Activated CD4-positive, alpha-beta memory T cell treated with anti-CD3 and anti-CD28 coated beads for 36 hours (primary cell): ENCODE results near the gene FGF3. TPM values are rescaled to one million over a fixed set of nuclear protein-coding genes. Genes with fewer than 3 reads are reported as not detected.

ENCODE experiments used
- CTCF ChIA-PET: fragments of 350-600 bp; sonication (Branson Sonifier 250); formaldehyde crosslinking; loops from one replicate; lab custom pipeline; 2021; ENCODE audit warnings: antibody characterized with exemption, inconsistent platforms; lab: Charles Lee
- POLR2A ChIA-PET: fragments of 350-600 bp; sonication (Branson Sonifier 250); formaldehyde crosslinking; loops from one replicate; lab custom pipeline; 2021; ENCODE audit warnings: antibody characterized with exemption; lab: Charles Lee
- DNase-seq: peaks from one replicate; pipeline ENCODE4 v3.0.0-alpha.2; 2020
- H3K27ac Mint-ChIP-seq: one replicate; pipeline ENCODE4 v1.8.0; 2021; ENCODE audit warnings: mixed read lengths
- H3K27me3 Mint-ChIP-seq: one replicate; pipeline ENCODE4 v1.8.0; 2021; ENCODE audit warnings: mixed read lengths
- H3K36me3 Mint-ChIP-seq: one replicate; pipeline ENCODE4 v1.8.0; 2021; ENCODE audit warnings: mixed read lengths
- H3K4me1 Mint-ChIP-seq: one replicate; pipeline ENCODE4 v1.8.0; 2021; ENCODE audit warnings: low read depth, mixed read lengths
- H3K4me3 Mint-ChIP-seq: one replicate; pipeline ENCODE4 v1.8.0; 2021; ENCODE audit warnings: mild to moderate bottlenecking, mixed read lengths
- H3K9me3 Mint-ChIP-seq: one replicate; pipeline ENCODE4 v1.8.0; 2021; ENCODE audit warnings: mixed read lengths
- intact Hi-C: fragments of 100-400 bp; cut with micrococcal nuclease; formaldehyde crosslinking; loops from one replicate; pipeline ENCODE4 v1.15.1; 2023
- total RNA-seq, 2 experiments: library from RNA; stranded (reverse); gene quantifications; one replicate each; pipeline ENCODE4 v1.2.3, GENCODE V29; 2021

The FGF3 gene
- total RNA-seq = not detected

DNA sequence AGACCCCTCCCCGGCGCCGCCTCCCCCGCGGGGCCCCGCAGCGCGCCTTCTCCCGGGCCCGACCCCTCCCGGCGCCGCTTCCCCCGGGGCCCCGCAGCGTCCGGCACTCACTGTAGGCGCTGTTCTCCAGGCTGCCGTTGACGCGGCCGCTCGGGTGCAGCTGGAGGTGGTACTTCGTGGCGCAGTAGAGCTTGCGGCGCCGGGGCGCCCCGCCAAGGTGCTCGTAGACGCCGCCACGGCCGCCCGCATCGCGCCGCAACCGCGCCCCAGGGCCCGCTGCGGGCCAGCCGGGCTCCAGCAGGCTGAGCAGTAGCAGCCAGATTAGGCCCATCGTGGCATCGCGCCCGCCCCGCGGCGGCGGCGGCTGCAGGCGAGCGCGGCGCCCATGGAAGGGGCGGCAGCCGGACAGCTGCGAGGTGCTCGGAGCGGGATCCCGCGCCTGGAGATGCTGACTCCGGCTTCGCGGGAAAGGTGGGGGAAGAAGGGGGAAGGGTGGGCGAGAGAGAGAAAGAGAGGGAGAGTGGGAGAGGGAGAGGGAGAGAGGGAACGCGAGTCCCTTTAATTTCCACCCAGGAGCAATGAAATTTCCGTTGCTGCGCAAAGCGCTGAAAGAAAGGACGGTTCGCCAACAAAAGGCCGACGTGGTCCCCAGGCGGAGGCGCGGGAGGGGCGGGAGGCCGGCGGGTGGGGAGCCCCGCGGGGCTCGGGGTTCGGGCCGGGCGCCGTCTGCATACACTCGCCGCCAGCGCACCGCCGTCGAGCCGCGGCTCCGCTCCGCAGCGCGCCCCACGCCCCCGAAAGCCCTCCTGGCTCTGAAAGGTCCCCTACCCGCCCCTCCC is at the start of gene FGF3:
FGF3 (minus strand) TSS at position 814 of the 839 bp plus-strand sequence; CDS start at position 331, 483 bp downstream.
- intact Hi-C loops = loop anchor here (10.0 kb wide), 1 partner anchor 114 kb away; the partner anchor contains the start of gene FGF19

DNA sequence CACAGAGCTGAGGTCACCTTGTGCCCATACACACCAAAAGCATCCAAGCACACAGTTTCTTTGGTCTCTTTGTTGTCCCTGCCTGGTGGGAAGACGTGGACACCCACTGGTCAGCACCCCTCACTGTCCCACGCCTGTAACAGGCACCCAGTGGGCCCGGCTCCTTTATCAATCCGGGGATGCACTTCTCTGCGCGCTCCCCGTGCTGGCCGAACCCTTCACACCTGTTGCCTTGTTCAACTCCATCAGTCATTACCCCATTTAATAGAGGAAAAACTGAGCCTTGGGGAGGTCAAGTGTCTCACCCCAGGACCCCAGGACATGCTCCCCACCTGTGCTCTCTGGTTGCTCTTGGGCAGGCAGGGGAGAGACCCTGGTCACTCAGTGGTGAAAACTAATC is 49.7 kb upstream of the FGF3 start:
- Mint-ChIP-seq H3K9me3 (no peaks in the 10 kb centered on the region), H3K27me3 (peaks cover 14% of the 10 kb centered on the region), H3K27ac (no peak overlapping the region), H3K36me3 (no peaks in the 10 kb centered on the region), H3K4me1 (no peaks in the 10 kb centered on the region), H3K4me3 (no peak overlapping the region)
- intact Hi-C loops = no loop called here
- no peak for DNase-seq
- ChIA-PET CTCF (no interaction called here), POLR2A (no interaction called here)

More for the DNA sequence above, at the start of gene FGF3:
- Mint-ChIP-seq H3K27ac (no peak within 1 kb of the TSS), H3K4me1 (no peaks in the 10 kb centered on the region), H3K27me3 (peaks cover 46% of the 10 kb centered on the region), H3K4me3 (no peak within 1 kb of the TSS), H3K9me3 (no peaks in the 10 kb centered on the region), H3K36me3 (no peaks in the 10 kb centered on the region)
- DNase-seq = no peak
- CTCF ChIA-PET = no interaction called here
- POLR2A ChIA-PET = no interaction called here

DNA sequence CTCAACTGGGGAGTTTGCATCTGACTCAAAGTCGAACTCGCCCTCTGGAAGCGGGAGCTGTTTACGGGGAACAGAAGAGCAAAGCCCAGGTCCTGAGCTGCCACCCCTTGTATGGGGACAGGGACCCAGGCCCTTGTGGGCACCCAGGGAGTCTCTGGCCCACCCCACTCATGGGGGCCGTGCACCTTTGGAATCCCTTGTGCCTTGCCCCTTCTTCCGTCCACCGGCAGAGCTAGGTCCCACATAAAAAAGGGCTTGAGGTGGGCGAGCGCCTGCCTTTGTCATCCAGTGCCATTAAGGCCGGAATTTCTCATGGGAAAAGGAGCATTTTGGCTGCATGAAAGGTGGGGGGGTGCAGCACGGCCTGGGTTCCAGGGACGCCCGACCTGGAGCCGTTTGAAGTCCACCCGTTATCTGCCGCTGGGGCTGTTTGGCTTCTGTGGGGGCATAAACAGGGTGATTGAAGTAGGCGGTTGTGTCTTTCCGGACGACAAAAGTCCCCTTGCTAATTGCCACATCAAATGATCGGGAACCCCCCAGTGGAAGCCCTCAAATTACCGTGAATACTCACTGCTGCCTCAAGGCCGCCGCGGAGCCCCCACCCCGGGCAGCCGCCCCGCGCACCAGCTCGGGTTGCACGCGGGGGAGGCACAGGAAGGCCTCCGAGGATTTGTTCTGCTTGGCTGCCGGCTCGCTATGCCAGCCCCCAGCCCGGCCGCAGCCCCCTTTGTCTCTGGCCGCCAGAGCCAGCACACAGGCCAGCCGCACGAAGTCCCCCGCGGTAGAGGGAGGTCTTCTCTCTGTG is 49.0 kb upstream of the FGF3 start:
- Mint-ChIP-seq H3K4me3 (no peak overlapping the region), H3K27ac (no peak overlapping the region), H3K4me1 (no peaks in the 10 kb centered on the region), H3K27me3 (peaks cover 17% of the 10 kb centered on the region), H3K36me3 (no peaks in the 10 kb centered on the region), H3K9me3 (no peaks in the 10 kb centered on the region)
- intact Hi-C loops = no loop called here
- CTCF ChIA-PET = no interaction called here
- POLR2A ChIA-PET = no interaction called here
- DNase-seq = no peak

DNA sequence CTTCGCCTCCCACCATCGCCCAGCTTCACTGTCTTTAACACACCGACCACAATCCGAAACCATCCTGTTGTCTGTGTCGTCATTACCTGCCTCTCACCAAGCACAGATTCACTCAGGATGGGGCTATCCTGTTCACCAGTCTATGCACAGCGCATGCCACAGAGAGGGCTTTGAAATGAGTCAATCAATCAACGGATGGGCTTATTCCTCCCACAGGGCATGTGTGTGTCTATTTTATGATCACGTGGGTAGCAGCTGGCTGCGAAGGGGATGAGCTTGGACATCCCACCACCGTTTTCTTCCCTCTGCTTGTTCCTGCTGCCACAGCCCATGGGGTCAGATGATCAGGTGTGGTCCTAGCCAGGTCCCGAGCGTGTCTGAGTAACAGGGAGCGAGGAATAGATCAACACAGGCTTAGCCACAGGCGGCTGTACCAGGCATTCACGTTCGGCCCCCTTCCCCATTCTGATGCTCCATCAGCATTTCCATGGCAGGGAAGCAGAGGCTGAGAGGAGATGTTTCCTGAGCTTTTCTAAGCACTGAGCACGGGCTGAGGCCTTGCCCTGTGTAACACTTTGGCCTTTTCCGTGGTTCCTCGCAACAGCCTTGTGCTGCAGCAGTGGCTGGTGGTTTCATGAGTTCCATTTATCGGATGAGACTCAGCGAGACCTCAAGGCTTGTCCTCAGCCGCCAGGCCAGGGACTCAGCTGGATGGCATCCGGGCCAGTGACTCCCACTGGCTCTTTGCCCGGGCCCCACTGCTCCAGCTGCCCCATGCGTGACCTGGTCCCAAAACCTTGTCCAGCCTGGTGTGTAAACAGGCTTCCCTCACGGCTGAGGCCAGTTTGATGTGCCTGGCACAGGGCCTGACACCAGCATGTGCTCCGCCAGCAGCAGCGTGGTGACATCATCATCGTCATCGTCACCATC is 48.1 kb upstream of the FGF3 start:
- no peak overlapping the region for H3K4me3 Mint-ChIP-seq
- no peaks in the 10 kb centered on the region for H3K36me3 Mint-ChIP-seq
- CTCF ChIA-PET = no interaction called here
- no peaks in the 10 kb centered on the region for H3K9me3 Mint-ChIP-seq
- no peak for DNase-seq
- H3K4me1 Mint-ChIP-seq = no peaks in the 10 kb centered on the region
- POLR2A ChIA-PET = no interaction called here
- peaks cover 21% of the 10 kb centered on the region for H3K27me3 Mint-ChIP-seq
- H3K27ac Mint-ChIP-seq = no peak overlapping the region
- intact Hi-C loops = no loop called here

DNA sequence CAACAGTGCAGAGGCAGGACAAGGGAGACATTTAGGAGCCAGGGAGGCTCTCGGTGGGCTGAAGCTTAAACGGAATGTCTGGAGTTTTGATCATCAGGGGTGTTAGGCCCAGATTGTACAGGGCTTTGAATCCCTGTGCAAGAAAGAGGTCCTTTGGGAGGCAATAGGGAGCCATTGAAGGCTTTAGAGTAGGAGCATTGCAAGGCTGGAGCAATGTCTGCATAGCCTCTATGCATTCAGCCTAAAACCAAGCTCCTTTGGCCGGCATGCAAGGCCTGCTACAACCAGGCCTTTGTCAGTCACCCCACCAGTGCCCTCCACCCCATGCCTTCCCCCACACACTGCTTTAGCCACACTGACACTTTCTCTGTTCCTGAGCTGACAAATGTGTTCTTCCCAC is 47.4 kb upstream of the FGF3 start:
- no peaks in the 10 kb centered on the region for H3K9me3 Mint-ChIP-seq
- no peaks in the 10 kb centered on the region for H3K4me1 Mint-ChIP-seq
- no peak for DNase-seq
- H3K27me3 Mint-ChIP-seq = peaks cover 26% of the 10 kb centered on the region
- ChIA-PET CTCF (no interaction called here), POLR2A (no interaction called here)
- no peaks in the 10 kb centered on the region for H3K36me3 Mint-ChIP-seq
- intact Hi-C loops = no loop called here
- H3K27ac Mint-ChIP-seq = no peak overlapping the region
- no peak overlapping the region for H3K4me3 Mint-ChIP-seq

DNA sequence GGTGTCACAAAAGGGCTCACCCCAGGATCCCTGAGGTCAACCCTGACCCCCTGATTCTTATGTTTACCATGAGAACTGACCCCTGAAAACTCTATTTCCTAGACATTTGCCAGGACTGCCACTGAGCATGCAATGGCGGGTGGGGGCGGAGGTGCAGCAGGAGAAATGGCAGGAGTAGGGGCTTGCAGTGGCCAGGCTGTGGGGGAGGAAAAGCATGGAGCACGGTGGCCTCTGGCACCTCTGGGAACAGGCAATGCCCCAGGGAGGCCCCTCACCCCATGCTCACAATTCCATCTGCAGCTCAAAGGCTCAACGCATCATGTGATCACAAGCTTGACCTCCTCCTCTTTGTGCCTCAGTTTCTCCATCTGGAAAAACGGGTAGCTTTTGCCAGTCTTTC is 46.5 kb upstream of the FGF3 start:
- DNase-seq = no peak
- ChIA-PET POLR2A (no interaction called here), CTCF (no interaction called here)
- no peak overlapping the region for H3K27ac Mint-ChIP-seq
- peaks cover 30% of the 10 kb centered on the region for H3K27me3 Mint-ChIP-seq
- no peak overlapping the region for H3K4me3 Mint-ChIP-seq
- no peaks in the 10 kb centered on the region for H3K9me3 Mint-ChIP-seq
- no peaks in the 10 kb centered on the region for H3K4me1 Mint-ChIP-seq
- H3K36me3 Mint-ChIP-seq = no peaks in the 10 kb centered on the region
- intact Hi-C loops = no loop called here

DNA sequence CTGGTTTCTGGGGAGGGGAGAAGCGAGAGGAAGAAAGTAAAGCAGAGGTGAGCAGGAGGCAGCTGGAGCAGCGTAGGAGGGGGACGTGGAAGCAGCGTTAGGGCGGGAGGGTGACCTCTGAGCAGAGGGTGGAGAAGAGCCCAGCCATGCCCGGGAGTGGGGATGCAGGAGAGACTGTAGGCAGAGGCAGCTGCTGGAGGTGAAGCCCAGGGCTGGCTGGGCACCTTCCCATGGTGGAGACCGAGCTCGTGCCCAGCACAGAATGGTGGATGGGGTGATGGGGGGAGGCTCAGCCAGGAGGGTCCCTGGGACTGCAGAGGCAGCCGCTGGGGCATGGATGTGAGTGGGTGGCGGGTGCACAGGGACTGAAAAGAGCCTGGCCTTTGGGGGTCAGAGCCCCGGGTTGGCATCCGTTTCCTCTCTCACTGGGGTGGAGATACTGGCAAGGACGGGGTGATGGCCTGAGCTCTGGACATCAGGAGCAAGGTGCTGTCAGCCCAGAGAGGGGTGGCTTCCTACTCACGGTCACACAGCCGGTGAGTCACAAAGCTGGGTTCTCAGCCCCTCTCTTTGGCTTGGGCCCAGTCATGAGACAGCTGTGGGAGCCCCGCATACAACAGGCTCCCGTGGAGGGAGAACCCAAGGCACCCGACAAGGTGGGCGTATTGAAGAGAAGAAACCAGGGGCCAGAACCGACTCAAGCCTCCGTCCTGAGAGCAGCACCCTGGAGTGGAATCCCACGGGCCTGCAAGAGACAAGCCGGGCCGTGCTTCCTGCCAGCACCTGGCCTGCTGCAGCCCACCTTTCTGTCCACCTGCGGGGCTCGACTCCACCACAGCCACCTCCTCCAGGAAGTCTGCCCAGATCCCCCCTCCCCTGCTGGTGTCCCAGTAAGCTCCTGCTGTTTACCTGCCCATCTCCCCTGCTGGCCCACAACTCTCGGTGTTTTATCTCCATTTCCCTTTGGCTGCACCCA is 45.8 kb upstream of the FGF3 start:
- H3K27ac Mint-ChIP-seq = no peak overlapping the region
- CTCF ChIA-PET = no interaction called here
- DNase-seq = no peak
- no peaks in the 10 kb centered on the region for H3K9me3 Mint-ChIP-seq
- no peak overlapping the region for H3K4me3 Mint-ChIP-seq
- POLR2A ChIA-PET = no interaction called here
- intact Hi-C loops = no loop called here
- no peaks in the 10 kb centered on the region for H3K36me3 Mint-ChIP-seq
- H3K27me3 Mint-ChIP-seq = peaks cover 30% of the 10 kb centered on the region
- no peaks in the 10 kb centered on the region for H3K4me1 Mint-ChIP-seq

DNA sequence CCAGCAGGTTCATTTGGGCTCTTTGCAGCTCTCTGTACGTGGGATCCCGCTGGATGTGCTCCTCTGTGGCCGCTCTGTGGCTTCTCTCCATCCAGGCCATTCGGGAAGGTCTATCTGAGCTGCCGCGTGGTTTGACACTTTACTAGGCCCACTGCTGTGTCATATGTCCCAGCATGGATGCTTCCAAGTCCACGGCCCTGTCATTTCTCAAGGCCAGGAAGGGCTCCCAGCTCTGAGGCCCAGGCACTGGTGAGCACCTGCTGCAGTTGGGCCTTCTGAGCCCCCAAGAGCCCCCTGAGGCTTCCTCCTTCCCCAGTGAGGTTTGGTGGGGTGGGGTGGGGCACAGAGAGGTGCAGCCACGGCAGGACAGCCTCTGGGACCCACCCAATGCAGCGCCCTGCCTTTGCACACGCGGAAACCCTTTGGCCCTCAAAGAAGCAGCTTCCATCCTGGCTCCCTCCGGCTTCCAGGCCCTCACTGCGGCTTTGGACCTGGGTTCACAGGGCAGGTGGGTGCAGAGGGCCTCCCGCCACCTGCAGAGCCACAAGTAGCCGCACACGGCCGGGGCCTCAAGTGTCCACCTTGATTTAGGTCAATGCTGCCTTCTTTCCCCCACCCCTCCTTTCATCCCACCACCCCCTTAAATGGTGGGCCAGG is 44.5 kb upstream of the FGF3 start:
- H3K27ac Mint-ChIP-seq = no peak overlapping the region
- no peaks in the 10 kb centered on the region for H3K9me3 Mint-ChIP-seq
- H3K4me1 Mint-ChIP-seq = no peaks in the 10 kb centered on the region
- no peaks in the 10 kb centered on the region for H3K36me3 Mint-ChIP-seq
- H3K4me3 Mint-ChIP-seq = no peak overlapping the region
- DNase-seq = no peak
- H3K27me3 Mint-ChIP-seq = peaks cover 34% of the 10 kb centered on the region
- CTCF ChIA-PET = no interaction called here
- intact Hi-C loops = no loop called here
- POLR2A ChIA-PET = no interaction called here

DNA sequence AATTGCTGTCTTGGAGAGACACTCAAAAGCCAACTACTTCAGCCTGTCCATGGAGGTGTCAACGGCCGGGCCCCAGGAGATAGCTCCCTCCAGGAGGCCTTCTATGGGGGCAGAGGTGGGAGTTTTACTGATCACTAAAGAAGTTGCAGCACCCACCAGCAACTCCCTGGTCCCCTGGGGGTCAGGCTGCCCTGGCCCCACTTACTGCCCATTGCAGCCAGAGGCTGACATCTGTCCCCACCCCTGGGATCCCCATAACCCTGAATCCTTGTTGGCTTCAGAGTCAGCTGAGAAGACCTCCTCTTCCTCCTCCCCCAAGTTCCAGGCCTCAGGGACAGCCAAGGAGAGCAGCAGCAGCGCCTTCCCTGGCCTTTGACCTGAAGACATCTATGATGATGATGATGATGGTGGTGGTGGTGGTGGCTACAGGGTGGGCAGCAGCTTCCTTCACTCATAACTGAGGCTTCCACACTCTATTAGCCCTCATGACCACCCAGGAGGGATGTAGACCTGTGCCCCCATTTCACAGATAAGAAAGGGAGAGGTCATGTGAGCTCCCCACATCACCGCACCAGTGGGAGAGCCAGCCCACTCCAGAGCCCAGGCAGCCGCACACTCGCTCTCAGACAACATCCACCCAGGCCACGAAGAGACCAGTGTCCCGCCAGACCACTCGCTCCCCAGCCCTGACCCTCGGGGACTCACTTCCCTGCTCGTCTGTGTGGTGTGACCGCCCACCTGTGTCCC is 43.8 kb upstream of the FGF3 start:
- Mint-ChIP-seq H3K4me3 (no peak overlapping the region), H3K36me3 (no peaks in the 10 kb centered on the region), H3K9me3 (no peaks in the 10 kb centered on the region)

DNA sequence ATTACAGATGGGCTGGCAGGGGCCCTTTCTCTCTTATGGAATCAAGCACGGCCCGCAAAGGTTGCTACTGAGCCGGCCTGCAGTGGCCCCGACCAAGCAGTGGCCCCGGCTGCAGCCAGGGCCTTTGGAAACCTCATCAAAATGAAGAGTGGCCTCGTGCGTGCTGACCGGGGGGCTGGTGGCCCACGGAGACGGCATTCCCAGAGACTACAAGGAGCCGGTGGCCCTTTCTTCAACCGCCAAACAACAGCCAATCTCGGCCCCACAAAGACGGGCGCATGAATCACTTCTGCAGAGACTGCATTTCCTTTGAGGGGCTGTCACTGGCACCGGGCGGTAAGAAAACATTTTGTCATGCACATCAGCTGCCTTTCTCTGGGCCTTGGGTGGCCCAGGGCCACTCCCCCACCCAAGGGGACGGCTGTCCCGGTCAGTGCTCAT is 43.1 kb upstream of the FGF3 start:
- ChIA-PET CTCF (no interaction called here), POLR2A (no interaction called here)
- Mint-ChIP-seq H3K4me3 (no peak overlapping the region), H3K9me3 (no peaks in the 10 kb centered on the region), H3K27ac (no peak overlapping the region), H3K36me3 (no peaks in the 10 kb centered on the region), H3K27me3 (peaks cover 30% of the 10 kb centered on the region), H3K4me1 (no peaks in the 10 kb centered on the region)
- no peak for DNase-seq
- intact Hi-C loops = no loop called here

More for the DNA sequence above, 43.8 kb upstream of the FGF3 start:
- ChIA-PET CTCF (no interaction called here), POLR2A (no interaction called here)
- no peak overlapping the region for H3K27ac Mint-ChIP-seq
- H3K4me1 Mint-ChIP-seq = no peaks in the 10 kb centered on the region
- H3K27me3 Mint-ChIP-seq = peaks cover 32% of the 10 kb centered on the region
- intact Hi-C loops = no loop called here
- no peak for DNase-seq
